Colonic mucosa (tissue), 4 donors: Measurements from ENCODE around the gene CIB4. TPM values are rescaled to one million over a fixed set of nuclear protein-coding genes. Genes with fewer than 3 reads are reported as not detected.

ENCODE experiments used
- DNase-seq: peaks from one replicate; pipeline ENCODE4 v3.0.0-alpha.2; 2020
- H3K27ac ChIP-seq: fragments of 200-600 bp; one replicate; pipeline ENCODE4 v1.8.0; 2021
- H3K27me3 ChIP-seq: fragments of 200-600 bp; one replicate; pipeline ENCODE4 v1.8.0; 2021
- H3K36me3 ChIP-seq: fragments of 200-600 bp; one replicate; pipeline ENCODE4 v1.8.0; 2021
- H3K4me1 ChIP-seq: fragments of 200-600 bp; one replicate; pipeline ENCODE4 v1.8.0; 2021; ENCODE audit warnings: mild to moderate bottlenecking
- H3K4me3 ChIP-seq: fragments of 200-600 bp; one replicate; pipeline ENCODE4 v1.8.0; 2021
- H3K9ac ChIP-seq, 2 donors: one replicate each; pipeline ENCODE4 v1.7.0; 2013; ENCODE audit warnings: control low read depth in 2 of 2, low read depth in 2 of 2, low read length in 2 of 2
- H3K9me3 ChIP-seq: fragments of 200-600 bp; one replicate; pipeline ENCODE4 v1.8.0; 2021
- CTCF ChIP-seq: fragments of 200-600 bp; IDR thresholded peaks from one replicate; pipeline ENCODE4 v1.8.0; 2022; ENCODE audit warnings: antibody characterized with exemption, mild to moderate bottlenecking
- intact Hi-C: fragments of 100-400 bp; cut with DNase I; formaldehyde crosslinking; loops from one replicate; pipeline ENCODE4 v1.14.1; 2022
- total RNA-seq, 2 donors: library from RNA; stranded (reverse); fragmentation: NEBNext Ultra II Directional in 1 of 2; extraction: Animal tissue kit (Norgen Biotek cat#: 25700) in 1 of 2; gene quantifications; one replicate each; pipeline ENCODE4 v1.2.1, GENCODE V29; 2021
- donor health status: healthy.
- donor health status: DM: no; HTN: no; CAD: no.
- donor health status: DM: no; HTN: no; CAD: no.

Gene CIB4
- total RNA-seq, 2 donors from 2014 or later = not detected

GRCh38 chr2:26627350-26628105, 13.6 kb downstream of the CIB4 start:
- H3K9me3 ChIP-seq = no peaks in the 10 kb centered on the region
- H3K9ac ChIP-seq = no peak overlapping the region
- H3K27ac ChIP-seq = no peak overlapping the region
- no peak for DNase-seq
- no peaks in the 10 kb centered on the region for H3K36me3 ChIP-seq
- H3K4me3 ChIP-seq = no peak overlapping the region
- intact Hi-C loops = no loop called here
- no peaks in the 10 kb centered on the region for H3K4me1 ChIP-seq
- no peak for TF ChIP-seq CTCF
- H3K27me3 ChIP-seq = no peaks in the 10 kb centered on the region

GRCh38 chr2:26626606-26627005, 14.6 kb downstream of the CIB4 start:
- no peak for TF ChIP-seq CTCF
- Histone ChIP-seq H3K27me3 (no peaks in the 10 kb centered on the region), H3K36me3 (no peaks in the 10 kb centered on the region), H3K4me3 (no peak overlapping the region), H3K9ac (no peak overlapping the region), H3K9me3 (no peaks in the 10 kb centered on the region), H3K27ac (no peak overlapping the region), H3K4me1 (no peaks in the 10 kb centered on the region)
- intact Hi-C loops = no loop called here
- DNase-seq = no peak

- Histone ChIP-seq H3K27me3 (no peaks in the 10 kb centered on the region), H3K9ac (no peak overlapping the region), H3K9me3 (no peaks in the 10 kb centered on the region), H3K27ac (peak overlapping the region; percentile 22), H3K4me1 (no peaks in the 10 kb centered on the region), H3K4me3 (no peak overlapping the region), H3K36me3 (no peaks in the 10 kb centered on the region)
- no peak for DNase-seq
- intact Hi-C loops = no loop called here
- TF ChIP-seq CTCF = no peak
Observed at GRCh38 chr2:26623541-26624495, 17.3 kb downstream of the CIB4 start.

- no peak overlapping the region for H3K27ac ChIP-seq
- no peak for TF ChIP-seq CTCF
- intact Hi-C loops = no loop called here
- H3K4me1 ChIP-seq = no peaks in the 10 kb centered on the region
- H3K36me3 ChIP-seq = no peaks in the 10 kb centered on the region
- H3K9me3 ChIP-seq = no peaks in the 10 kb centered on the region
- no peak overlapping the region for H3K4me3 ChIP-seq
- H3K27me3 ChIP-seq = no peaks in the 10 kb centered on the region
- DNase-seq = no peak
- no peak overlapping the region for H3K9ac ChIP-seq
Observed at GRCh38 chr2:26621469-26622199, 19.5 kb downstream of the CIB4 start.

- intact Hi-C loops = no loop called here
- H3K9ac ChIP-seq = no peak overlapping the region
- H3K9me3 ChIP-seq = no peaks in the 10 kb centered on the region
- H3K27me3 ChIP-seq = no peaks in the 10 kb centered on the region
- H3K4me1 ChIP-seq = no peaks in the 10 kb centered on the region
- no peaks in the 10 kb centered on the region for H3K36me3 ChIP-seq
- no peak overlapping the region for H3K4me3 ChIP-seq
- no peak for DNase-seq
- no peak for TF ChIP-seq CTCF
- H3K27ac ChIP-seq = no peak overlapping the region
Observed at GRCh38 chr2:26620031-26620605, 21.0 kb downstream of the CIB4 start.
